H1 (cell line): ENCODE results near the gene OLFM2. TPM values are rescaled to one million over a fixed set of nuclear protein-coding genes. Genes with fewer than 3 reads are reported as not detected.

Experiments used
- CBX8 ChIP-seq: fragments of 300-800, 300-1000 bp; sonication (generic); IDR thresholded peaks from 2 replicates; pipeline ENCODE4 v1.7.1; 2016; ENCODE audit warnings: low read depth, low read length, borderline replicate concordance
- CHD2 ChIP-seq: IDR thresholded peaks from 2 replicates; pipeline ENCODE4 v1.6.1; 2012; ENCODE audit warnings: low read length, improper control_type of control experiment
- polyA plus RNA-seq, 7 experiments: library from polyadenylated mRNA; depleted of rRNA in 3 of 7; stranded (reverse) in 5 of 7; unstranded in 2 of 7; fragments of >200 nt in 5 of 7; fragments of 200-250 nt in 2 of 7; gene quantifications; 1 replicate in 5 of 7; 2 replicates in 1 of 7; 4 replicates in 1 of 7; pipeline versions ENCODE4 v1.2.1 to v1.2.3, GENCODE V29; 2011 to 2013; ENCODE audit warnings: missing spikeins in 2 of 7, mixed read lengths in 2 of 7
- total RNA-seq: library from RNA; stranded (reverse); fragmentation: NEBNext Ultra II Directional; extraction: Animal tissue kit (Norgen Biotek cat#: 25700); gene quantifications from 2 replicates; pipeline ENCODE4 v1.2.1, GENCODE V29; 2021

Gene OLFM2
- total and polyA plus RNA-seq, 2 of the 8 experiments (the other 6 are each of a cell fraction or from before 2014, with no cell fraction given) = 68.2 to 151 TPM

DNA sequence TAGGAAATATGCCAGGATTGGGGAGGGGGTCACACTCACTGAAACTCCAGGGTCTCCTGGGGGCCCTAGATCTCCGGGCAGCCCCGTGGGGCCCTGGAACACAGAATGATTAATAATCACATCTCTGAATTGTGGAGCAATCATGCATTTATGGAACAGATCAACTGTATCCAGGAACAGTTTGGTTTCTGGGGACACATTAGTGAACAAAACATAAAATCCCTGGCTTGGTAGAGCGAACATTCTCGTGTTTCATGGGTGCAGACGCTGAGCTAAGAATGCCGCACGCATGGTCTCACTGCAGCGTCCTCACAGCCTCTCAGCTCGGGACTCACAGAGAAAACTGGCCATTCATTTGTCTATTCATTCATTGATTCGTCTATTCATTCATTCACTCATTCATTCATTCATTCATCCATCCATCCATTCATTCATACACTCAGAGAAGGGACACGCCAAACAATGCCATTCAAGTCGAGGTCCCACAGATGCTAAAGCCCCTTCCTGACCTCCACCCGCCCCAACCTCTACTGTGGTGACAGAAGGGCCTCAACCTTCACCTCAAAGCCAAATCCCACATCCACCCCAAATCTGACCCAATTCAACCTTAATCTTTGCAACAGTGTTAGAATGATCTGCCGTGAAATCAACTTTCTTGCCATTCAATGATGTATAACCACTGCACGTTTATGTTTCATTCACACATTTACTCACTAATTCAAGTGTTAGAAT, 35.0 kb upstream of the OLFM2 start (continued):
- TF ChIP-seq CBX8 (no peak), CHD2 (no peak)
- TF ChIP-seq, all 59 proteins: peak for 0
